ENCODE data around the gene CD248. TPM values are rescaled to one million over a fixed set of nuclear protein-coding genes. Genes with fewer than 3 reads are reported as not detected.

CD248 gene
- polyA plus RNA-seq, 2 of the 4 experiments (the other 2 are of a cell fraction), result 0.03 TPM; not detected in 1

DNA sequence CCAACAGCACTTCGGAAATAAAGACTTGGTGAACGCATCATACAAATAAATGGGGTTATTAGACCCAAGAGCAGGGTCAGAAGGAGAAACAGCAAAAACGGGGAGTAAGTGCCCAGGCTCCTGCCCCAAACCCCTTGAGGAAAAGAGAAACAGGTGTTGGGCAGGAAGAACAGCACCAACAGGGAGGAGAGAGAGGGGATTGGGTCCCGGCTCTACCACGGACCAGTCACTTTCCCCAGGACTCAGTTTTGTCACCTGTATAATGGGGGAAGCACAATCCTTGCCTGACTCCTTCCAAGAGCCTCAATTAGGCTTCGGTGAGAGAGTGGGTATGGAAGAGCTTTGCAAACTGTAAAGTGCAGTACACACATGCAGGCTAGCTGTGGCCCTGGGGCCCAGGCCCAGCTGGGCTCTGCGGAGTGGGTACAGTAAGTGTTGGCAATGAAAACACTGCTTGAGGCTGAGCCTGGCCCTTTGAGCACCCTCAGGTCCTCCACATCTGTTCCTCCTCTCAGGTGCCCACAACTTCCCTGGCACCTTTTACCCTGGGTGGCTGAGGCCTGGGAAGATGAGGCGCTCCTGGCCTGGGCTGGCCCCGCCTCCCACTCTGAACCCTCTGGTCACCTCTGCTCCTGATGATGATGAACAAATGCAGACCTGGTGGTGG lies 45.8 kb upstream of the CD248 start:
- FAIRE-seq (no peak), ATAC-seq (no peak), DNase-seq (ENCODE audit: low read depth in 1 of 2, low spot score in 1 of 2) (no peak)
- ChIA-PET POLR2A (interaction anchor here (0.5 kb wide), 1 partner anchor 14 kb away, joined by 7 read pairs; no protein-coding TSS in a partner anchor), CTCF (interaction anchor here (0.6 to 4.3 kb wide), 21 partner anchors 9 to 471 kb away, joined by 3 to 19 read pairs (median 5); partner anchors contain the start of genes B4GAT1, BRMS1, RIN1 and SLC29A2)
- Histone ChIP-seq H3K9me3 (no peaks in the 10 kb centered on the region), H3K4me1 (no peaks in the 10 kb centered on the region), H3K4me2 (no peak overlapping the region), H3K27ac (no peak overlapping the region), H3K4me3 (no peak overlapping the region)
- no peak for TF ChIP-seq ZFP36 (IDR thresholded peaks at IDR 0.05; ENCODE audit: borderline replicate concordance, partially characterized antibody)
- TF ChIP-seq HDAC2 (IDR thresholded peaks at IDR 0.05), result peak; percentile 50; the same call in 1 of the 2 replicates
- no peak for TF ChIP-seq E2F6 (IDR thresholded peaks at IDR 0.05; ENCODE audit: borderline replicate concordance, low read depth)
- no peak for TF ChIP-seq KDM5A (IDR thresholded peaks at IDR 0.05)
- TF ChIP-seq, protein P1, sequence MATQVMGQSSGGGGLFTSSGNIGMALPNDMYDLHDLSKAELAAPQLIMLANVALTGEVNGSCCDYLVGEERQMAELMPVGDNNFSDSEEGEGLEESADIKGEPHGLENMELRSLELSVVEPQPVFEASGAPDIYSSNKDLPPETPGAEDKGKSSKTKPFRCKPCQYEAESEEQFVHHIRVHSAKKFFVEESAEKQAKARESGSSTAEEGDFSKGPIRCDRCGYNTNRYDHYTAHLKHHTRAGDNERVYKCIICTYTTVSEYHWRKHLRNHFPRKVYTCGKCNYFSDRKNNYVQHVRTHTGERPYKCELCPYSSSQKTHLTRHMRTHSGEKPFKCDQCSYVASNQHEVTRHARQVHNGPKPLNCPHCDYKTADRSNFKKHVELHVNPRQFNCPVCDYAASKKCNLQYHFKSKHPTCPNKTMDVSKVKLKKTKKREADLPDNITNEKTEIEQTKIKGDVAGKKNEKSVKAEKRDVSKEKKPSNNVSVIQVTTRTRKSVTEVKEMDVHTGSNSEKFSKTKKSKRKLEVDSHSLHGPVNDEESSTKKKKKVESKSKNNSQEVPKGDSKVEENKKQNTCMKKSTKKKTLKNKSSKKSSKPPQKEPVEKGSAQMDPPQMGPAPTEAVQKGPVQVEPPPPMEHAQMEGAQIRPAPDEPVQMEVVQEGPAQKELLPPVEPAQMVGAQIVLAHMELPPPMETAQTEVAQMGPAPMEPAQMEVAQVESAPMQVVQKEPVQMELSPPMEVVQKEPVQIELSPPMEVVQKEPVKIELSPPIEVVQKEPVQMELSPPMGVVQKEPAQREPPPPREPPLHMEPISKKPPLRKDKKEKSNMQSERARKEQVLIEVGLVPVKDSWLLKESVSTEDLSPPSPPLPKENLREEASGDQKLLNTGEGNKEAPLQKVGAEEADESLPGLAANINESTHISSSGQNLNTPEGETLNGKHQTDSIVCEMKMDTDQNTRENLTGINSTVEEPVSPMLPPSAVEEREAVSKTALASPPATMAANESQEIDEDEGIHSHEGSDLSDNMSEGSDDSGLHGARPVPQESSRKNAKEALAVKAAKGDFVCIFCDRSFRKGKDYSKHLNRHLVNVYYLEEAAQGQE (IDR thresholded peaks at IDR 0.05), result no peak
- no peak for TF ChIP-seq HEYL (CRISPR knock-in tag; IDR thresholded peaks at IDR 0.05)
- TF ChIP-seq POLR2A (IDR thresholded peaks at IDR 0.05; ENCODE audit: low read length), result no peak
- no peak for TF ChIP-seq BCL3 (IDR thresholded peaks at IDR 0.05)
- TF ChIP-seq, protein P2, sequence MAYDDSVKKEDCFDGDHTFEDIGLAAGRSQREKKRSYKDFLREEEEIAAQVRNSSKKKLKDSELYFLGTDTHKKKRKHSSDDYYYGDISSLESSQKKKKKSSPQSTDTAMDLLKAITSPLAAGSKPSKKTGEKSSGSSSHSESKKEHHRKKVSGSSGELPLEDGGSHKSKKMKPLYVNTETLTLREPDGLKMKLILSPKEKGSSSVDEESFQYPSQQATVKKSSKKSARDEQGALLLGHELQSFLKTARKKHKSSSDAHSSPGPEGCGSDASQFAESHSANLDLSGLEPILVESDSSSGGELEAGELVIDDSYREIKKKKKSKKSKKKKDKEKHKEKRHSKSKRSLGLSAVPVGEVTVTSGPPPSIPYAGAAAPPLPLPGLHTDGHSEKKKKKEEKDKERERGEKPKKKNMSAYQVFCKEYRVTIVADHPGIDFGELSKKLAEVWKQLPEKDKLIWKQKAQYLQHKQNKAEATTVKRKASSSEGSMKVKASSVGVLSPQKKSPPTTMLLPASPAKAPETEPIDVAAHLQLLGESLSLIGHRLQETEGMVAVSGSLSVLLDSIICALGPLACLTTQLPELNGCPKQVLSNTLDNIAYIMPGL (CRISPR knock-in tag; IDR thresholded peaks at IDR 0.05; ENCODE audit: borderline replicate concordance), result no peak
- peak; percentile 71; the same call in 1 of the 2 replicates for TF ChIP-seq KDM1A (IDR thresholded peaks at IDR 0.05; ENCODE audit: low read depth)
- no peak for TF ChIP-seq EHF (CRISPR knock-in tag; IDR thresholded peaks at IDR 0.05)
- TF ChIP-seq MAZ (IDR thresholded peaks at IDR 0.05; ENCODE audit: borderline replicate concordance, low read depth, low read length), result no peak
- WGBS (ENCODE audit: missing lambda C conversion rate), result 86% methylated on average over 9 of the region's 9 CpGs

DNA sequence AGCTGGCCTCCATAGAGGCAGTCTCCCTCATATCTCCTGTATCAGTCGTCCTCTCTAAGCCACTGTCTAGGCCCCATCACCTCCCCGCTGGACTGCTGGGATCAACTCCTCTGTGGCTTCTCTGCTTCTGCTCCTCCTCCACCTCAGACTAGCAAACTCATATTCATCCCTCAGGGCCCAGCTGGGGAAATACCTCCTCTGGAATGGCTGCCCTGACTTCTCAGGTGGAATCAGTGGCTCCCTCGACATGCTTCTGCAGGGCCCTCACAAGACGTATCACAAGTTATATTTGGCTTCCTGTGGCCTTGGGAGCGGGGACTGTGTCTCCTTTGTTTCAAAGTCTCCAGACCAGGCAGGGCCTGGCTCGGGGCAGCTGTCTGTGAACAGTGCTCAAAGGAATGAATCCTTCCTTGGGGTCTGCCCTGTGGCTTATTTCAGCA lies 44.7 kb upstream of the CD248 start:
- Histone ChIP-seq H3K4me1 (no peaks in the 10 kb centered on the region), H3K4me3 (no peak overlapping the region), H3K9me3 (no peaks in the 10 kb centered on the region), H3K4me2 (no peak overlapping the region), H3K27ac (no peak overlapping the region)
- TF ChIP-seq TP53 (CRISPR knock-in tag; IDR thresholded peaks at IDR 0.05) (no peak), ATOH8 (CRISPR knock-in tag; IDR thresholded peaks at IDR 0.05; ENCODE audit: low read depth) (no peak), RCOR1 (IDR thresholded peaks at IDR 0.05; ENCODE audit: low read depth, low read length) (no peak), SMC3 (IDR thresholded peaks at IDR 0.05) (no peak), BCL3 (IDR thresholded peaks at IDR 0.05) (no peak)
- no peak for DNase-seq (ENCODE audit: low read depth in 1 of 2, low spot score in 1 of 2)
- WGBS (ENCODE audit: missing lambda C conversion rate), result 76% methylated on average over 6 of the region's 6 CpGs
- ChIA-PET CTCF (interaction anchor here (0.9 to 4.3 kb wide), 9 partner anchors 10 to 472 kb away, joined by 4 to 19 read pairs (median 7); partner anchors contain the start of gene RIN1), POLR2A (no interaction called here)
- ATAC-seq, result no peak
- no peak for FAIRE-seq
